ENCODE measurements around the gene BMAL2.

BMAL2 gene

GRCh38 chr12:27324530-27324929, 8.1 kb upstream of the BMAL2 start:
- no peak for DNase-seq

- DNase-seq = no peak
Measured at GRCh38 chr12:27330846-27331245, 1.8 kb upstream of the BMAL2 start.

- DNase-seq = no peak
Measured at GRCh38 chr12:27331291-27331926, 1.2 kb upstream of the BMAL2 start.

- no peak for DNase-seq
Measured at GRCh38 chr12:27331927-27332324, 710 bp upstream of the BMAL2 start.

GRCh38 chr12:27332407-27332713, 276 bp upstream of the BMAL2 start:
- no peak for DNase-seq

- no peak for DNase-seq
Measured at GRCh38 chr12:27333403-27334009, 870 bp downstream of the BMAL2 start.

- DNase-seq = no peak
Measured at GRCh38 chr12:27334042-27334720, 1.5 kb downstream of the BMAL2 start.

GRCh38 chr12:27334721-27335082, 2.1 kb downstream of the BMAL2 start:
- DNase-seq = no peak

GRCh38 chr12:27335364-27336281, 3.0 kb downstream of the BMAL2 start:
- DNase-seq = no peak

- DNase-seq = no peak
Measured at GRCh38 chr12:27336282-27336653, 3.6 kb downstream of the BMAL2 start.

GRCh38 chr12:27337376-27337775, 4.7 kb downstream of the BMAL2 start:
- DNase-seq = no peak

GRCh38 chr12:27338473-27338872, 5.8 kb downstream of the BMAL2 start:
- DNase-seq = no peak

GRCh38 chr12:27340971-27341370, 8.3 kb downstream of the BMAL2 start:
- no peak for DNase-seq

- no peak for DNase-seq
Measured at GRCh38 chr12:27342536-27342935, 9.9 kb downstream of the BMAL2 start.

- no peak for DNase-seq
Measured at GRCh38 chr12:27343255-27344000, 10.8 kb downstream of the BMAL2 start.

- no peak for DNase-seq
Measured at GRCh38 chr12:27344246-27344645, 11.6 kb downstream of the BMAL2 start.

GRCh38 chr12:27344760-27345159, 12.1 kb downstream of the BMAL2 start:
- DNase-seq = no peak

- no peak for DNase-seq
Measured at GRCh38 chr12:27345376-27345775, 12.7 kb downstream of the BMAL2 start.

- DNase-seq = no peak
Measured at GRCh38 chr12:27347779-27348178, 15.1 kb downstream of the BMAL2 start.

GRCh38 chr12:27351476-27351875, 18.8 kb downstream of the BMAL2 start:
- DNase-seq = no peak

- no peak for DNase-seq
Measured at GRCh38 chr12:27355486-27355885, 22.9 kb downstream of the BMAL2 start.

- no peak for DNase-seq
Measured at GRCh38 chr12:27355979-27356378, 23.3 kb downstream of the BMAL2 start.

Data from activated CD4-positive, CD25-positive, alpha-beta regulatory T cell (primary cell).